Tibial artery (tissue), 4 donors: Measurements from ENCODE around the gene SULF2.

Experiments used
- DNase-seq, 2 donors: peaks; one replicate each; pipeline ENCODE4 v3.0.0-alpha.2; 2019
- H3K27ac ChIP-seq, 2 donors: fragments of 200-600 bp; sonication (generic) in 1 of 2; 1 replicate in 1 of 2; 2 replicates in 1 of 2; pipeline ENCODE4 v1.5.1; 2018 to 2019; ENCODE audit warnings: mild to moderate bottlenecking in 1 of 2
- H3K27me3 ChIP-seq, 2 donors: fragments of 200-600 bp; sonication (generic) in 1 of 2; one replicate each; pipeline versions ENCODE4 v1.5.1 to v1.6.0; 2016 to 2019
- H3K36me3 ChIP-seq, 3 donors: fragments of 200-600 bp; sonication (generic) in 2 of 3; one replicate each; pipeline ENCODE4 v1.5.1; 2016 to 2019; ENCODE audit warnings: mild to moderate bottlenecking in 2 of 3
- H3K4me1 ChIP-seq, 4 donors: fragments of 200-600 bp; sonication (generic) in 2 of 4; 1 replicate in 3 of 4; 2 replicates in 1 of 4; pipeline ENCODE4 v1.5.1; 2016 to 2019
- H3K4me3 ChIP-seq, 2 donors: fragments of 200-600 bp; sonication (generic) in 1 of 2; 1 replicate in 1 of 2; 2 replicates in 1 of 2; pipeline ENCODE4 v1.5.1; 2018 to 2019; ENCODE audit warnings: mild to moderate bottlenecking in 2 of 2
- H3K9me3 ChIP-seq, 3 donors: fragments of 200-600 bp; sonication (generic) in 1 of 3; one replicate each; pipeline ENCODE4 v1.5.1; 2016 to 2019
- intact Hi-C: fragments of 100-400 bp; cut with DNase I; formaldehyde crosslinking; loops from one replicate; pipeline ENCODE4 v1.15.0; 2023; ENCODE audit warnings: low total_unique reads
- TF ChIP-seq, protein P1 (sequence below), 2 experiments: fragments of 200-600 bp in 1 of 2; fragments of 450-650 bp in 1 of 2; IDR thresholded peaks; one replicate each; pipeline ENCODE4 v1.5.1; 2017 to 2019; ENCODE audit warnings: antibody characterized with exemption in 2 of 2, mild to moderate bottlenecking in 1 of 2, moderate library complexity in 1 of 2

SULF2 gene

DNA sequence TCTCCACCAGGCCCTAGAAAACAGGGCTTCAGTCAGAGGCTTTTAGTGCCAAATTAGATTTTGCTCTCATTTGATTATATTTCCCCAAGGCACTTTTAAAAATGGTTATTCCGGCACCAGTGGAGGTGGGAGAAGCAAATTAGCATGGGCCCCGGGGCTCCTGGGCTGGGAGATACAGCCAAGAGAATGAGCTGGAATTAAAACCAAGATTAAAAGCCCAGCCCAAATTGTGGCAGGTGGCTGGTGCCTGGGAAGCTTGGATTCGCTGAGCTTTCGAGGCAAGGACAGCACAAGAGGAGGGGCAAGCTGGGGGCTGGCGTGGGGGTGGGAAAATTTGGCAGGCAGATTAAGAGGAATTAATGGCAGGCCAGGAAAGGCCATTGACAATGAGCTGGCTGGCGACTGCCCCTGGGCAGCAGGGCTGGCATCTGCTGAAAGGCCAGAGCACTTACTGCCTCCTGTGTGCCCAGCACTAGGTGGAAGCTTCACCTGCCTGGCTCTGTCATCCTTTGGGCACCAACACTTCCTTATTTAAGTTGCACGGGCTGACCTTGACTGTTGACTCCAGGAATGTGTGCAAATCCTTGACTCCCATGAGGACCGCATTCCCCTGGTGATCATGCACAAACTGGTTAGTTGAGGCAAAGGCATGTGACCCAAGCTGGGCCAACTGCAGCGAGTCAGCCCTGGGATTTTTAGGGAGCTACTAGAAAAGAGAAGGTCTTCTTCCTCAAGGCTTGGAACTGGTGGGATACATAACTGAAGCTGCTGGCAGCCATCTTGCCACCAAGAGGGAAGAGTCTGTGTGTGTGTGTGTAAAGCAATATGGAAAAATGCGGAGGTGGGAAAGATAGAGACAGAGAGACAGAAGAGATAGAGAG, 76.1 kb downstream of the SULF2 start:
- no peaks in the 10 kb centered on the region for H3K27me3 ChIP-seq
- intact Hi-C loops, result no loop called here
- H3K27ac ChIP-seq, result no peak overlapping the region
- DNase-seq, result no peak
- H3K9me3 ChIP-seq, result no peaks in the 10 kb centered on the region
- H3K4me1 ChIP-seq, result peaks cover 0 to 15% (median 8%) of the 10 kb centered on the region in 4 donors
- TF ChIP-seq, protein P1, sequence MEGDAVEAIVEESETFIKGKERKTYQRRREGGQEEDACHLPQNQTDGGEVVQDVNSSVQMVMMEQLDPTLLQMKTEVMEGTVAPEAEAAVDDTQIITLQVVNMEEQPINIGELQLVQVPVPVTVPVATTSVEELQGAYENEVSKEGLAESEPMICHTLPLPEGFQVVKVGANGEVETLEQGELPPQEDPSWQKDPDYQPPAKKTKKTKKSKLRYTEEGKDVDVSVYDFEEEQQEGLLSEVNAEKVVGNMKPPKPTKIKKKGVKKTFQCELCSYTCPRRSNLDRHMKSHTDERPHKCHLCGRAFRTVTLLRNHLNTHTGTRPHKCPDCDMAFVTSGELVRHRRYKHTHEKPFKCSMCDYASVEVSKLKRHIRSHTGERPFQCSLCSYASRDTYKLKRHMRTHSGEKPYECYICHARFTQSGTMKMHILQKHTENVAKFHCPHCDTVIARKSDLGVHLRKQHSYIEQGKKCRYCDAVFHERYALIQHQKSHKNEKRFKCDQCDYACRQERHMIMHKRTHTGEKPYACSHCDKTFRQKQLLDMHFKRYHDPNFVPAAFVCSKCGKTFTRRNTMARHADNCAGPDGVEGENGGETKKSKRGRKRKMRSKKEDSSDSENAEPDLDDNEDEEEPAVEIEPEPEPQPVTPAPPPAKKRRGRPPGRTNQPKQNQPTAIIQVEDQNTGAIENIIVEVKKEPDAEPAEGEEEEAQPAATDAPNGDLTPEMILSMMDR (IDR thresholded peaks at IDR 0.05), result no peak
- H3K36me3 ChIP-seq, result no peaks in the 10 kb centered on the region
- H3K4me3 ChIP-seq, result no peak overlapping the region

- TF ChIP-seq, protein P1 (IDR thresholded peaks at IDR 0.05), result no peak
- no peak overlapping the region for H3K27ac ChIP-seq
- no peaks in the 10 kb centered on the region for H3K27me3 ChIP-seq
- peaks cover 0 to 11% (median 5%) of the 10 kb centered on the region in 4 donors for H3K4me1 ChIP-seq
- no peaks in the 10 kb centered on the region for H3K9me3 ChIP-seq
- intact Hi-C loops, result no loop called here
- no peaks in the 10 kb centered on the region for H3K36me3 ChIP-seq
- no peak overlapping the region for H3K4me3 ChIP-seq
- DNase-seq, result no peak
These were observed 77.0 kb downstream of the SULF2 start for GRCh38 chr20:47708140-47708807.

GRCh38 chr20:47706345-47706744, 78.9 kb downstream of the SULF2 start:
- TF ChIP-seq, protein P1 (IDR thresholded peaks at IDR 0.05), result no peak
- no peaks in the 10 kb centered on the region for H3K27me3 ChIP-seq
- no peak for DNase-seq
- no peak overlapping the region for H3K4me3 ChIP-seq
- intact Hi-C loops, result no loop called here
- H3K4me1 ChIP-seq, result peaks cover 0 to 6% (median 4%) of the 10 kb centered on the region in 4 donors
- H3K27ac ChIP-seq, result no peak overlapping the region
- H3K9me3 ChIP-seq, result no peaks in the 10 kb centered on the region
- H3K36me3 ChIP-seq, result peaks cover 0 to 11% (median 9%) of the 10 kb centered on the region in 3 donors

DNA sequence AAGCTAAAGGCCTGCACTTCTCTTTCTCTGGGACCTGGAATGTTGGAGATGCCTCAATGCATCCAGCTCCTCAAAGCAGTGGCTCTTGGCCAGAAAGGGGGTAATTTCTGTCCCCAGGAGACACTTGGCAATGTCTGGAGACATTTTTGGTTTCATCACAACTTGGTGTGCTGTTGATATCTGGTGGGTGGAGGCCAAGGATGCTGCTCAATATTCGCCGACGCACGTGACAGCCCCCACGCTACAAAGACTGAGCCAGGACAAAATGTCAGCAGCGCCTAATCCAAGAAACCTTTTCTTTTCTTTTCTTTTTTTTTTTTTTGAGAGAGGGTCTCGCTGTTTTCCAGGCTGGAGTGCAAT, 79.8 kb downstream of the SULF2 start:
- Histone ChIP-seq H3K9me3 (no peaks in the 10 kb centered on the region), H3K27ac (no peak overlapping the region), H3K4me3 (no peak overlapping the region), H3K27me3 (no peaks in the 10 kb centered on the region), H3K36me3 (peaks cover 0 to 16% (median 15%) of the 10 kb centered on the region in 3 donors), H3K4me1 (peaks cover 0 to 6% (median 4%) of the 10 kb centered on the region in 4 donors)
- intact Hi-C loops, result no loop called here
- TF ChIP-seq, protein P1 (IDR thresholded peaks at IDR 0.05), result no peak
- no peak for DNase-seq

GRCh38 chr20:47704746-47705496, 80.4 kb downstream of the SULF2 start:
- Histone ChIP-seq H3K4me1 (peaks cover 0 to 6% (median 4%) of the 10 kb centered on the region in 4 donors), H3K27ac (no peak overlapping the region), H3K4me3 (no peak overlapping the region), H3K27me3 (no peaks in the 10 kb centered on the region), H3K36me3 (peaks cover 0 to 16% (median 16%) of the 10 kb centered on the region in 3 donors), H3K9me3 (no peaks in the 10 kb centered on the region)
- intact Hi-C loops, result no loop called here
- no peak for DNase-seq
- TF ChIP-seq, protein P1 (IDR thresholded peaks at IDR 0.05), result no peak
